ENCODE data around the gene SMG6. TPM values are rescaled to one million over a fixed set of nuclear protein-coding genes. Genes with fewer than 3 reads are reported as not detected.
"Not testable (repeated sequence)": the region's sequence is repeated elsewhere in the genome, so short reads cannot be mapped to it uniquely, and the experiment has no call there.

SMG6 gene
- total RNA-seq, 2 experiments from 2014 or later = 39.3 to 39.7 TPM

DNA sequence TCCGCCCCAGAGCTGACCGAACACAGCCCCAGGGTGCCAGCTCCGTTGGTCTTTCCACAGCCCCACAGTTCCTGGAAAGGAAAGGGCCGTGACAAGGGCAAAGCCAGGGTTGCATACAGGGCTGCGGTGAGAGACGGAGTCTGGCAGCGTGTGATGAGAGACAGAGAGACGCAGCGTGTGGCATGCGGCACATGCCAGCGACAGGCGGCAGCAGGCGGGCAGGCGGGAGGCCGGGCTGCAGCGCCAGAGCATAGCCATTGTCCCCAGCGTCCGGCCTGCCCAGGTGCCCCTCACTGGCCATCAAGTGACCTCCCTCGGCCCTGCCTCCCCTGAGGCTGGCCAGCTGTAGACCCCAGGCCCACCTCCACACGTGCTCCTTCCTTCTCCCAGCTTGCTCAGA is 287.1 kb downstream of the SMG6 start:
- Mint-ChIP-seq H3K36me3 (ENCODE audit: low read depth) (no peaks in the 10 kb centered on the region), H3K4me1 (ENCODE audit: low read depth) (no peaks in the 10 kb centered on the region), H3K27me3 (peaks cover 33% of the 10 kb centered on the region), H3K4me3 (no peak overlapping the region), H3K27ac (no peak overlapping the region), H3K9me3 (no peaks in the 10 kb centered on the region)
- H3K27ac ChIP-seq (ENCODE audit: low read depth in 1 of 2, low read length in 2 of 2) = no peak overlapping the region
- CTCF ChIA-PET = no interaction called here
- TF ChIP-seq, protein P1, sequence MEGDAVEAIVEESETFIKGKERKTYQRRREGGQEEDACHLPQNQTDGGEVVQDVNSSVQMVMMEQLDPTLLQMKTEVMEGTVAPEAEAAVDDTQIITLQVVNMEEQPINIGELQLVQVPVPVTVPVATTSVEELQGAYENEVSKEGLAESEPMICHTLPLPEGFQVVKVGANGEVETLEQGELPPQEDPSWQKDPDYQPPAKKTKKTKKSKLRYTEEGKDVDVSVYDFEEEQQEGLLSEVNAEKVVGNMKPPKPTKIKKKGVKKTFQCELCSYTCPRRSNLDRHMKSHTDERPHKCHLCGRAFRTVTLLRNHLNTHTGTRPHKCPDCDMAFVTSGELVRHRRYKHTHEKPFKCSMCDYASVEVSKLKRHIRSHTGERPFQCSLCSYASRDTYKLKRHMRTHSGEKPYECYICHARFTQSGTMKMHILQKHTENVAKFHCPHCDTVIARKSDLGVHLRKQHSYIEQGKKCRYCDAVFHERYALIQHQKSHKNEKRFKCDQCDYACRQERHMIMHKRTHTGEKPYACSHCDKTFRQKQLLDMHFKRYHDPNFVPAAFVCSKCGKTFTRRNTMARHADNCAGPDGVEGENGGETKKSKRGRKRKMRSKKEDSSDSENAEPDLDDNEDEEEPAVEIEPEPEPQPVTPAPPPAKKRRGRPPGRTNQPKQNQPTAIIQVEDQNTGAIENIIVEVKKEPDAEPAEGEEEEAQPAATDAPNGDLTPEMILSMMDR (IDR thresholded peaks at IDR 0.05) = no peak
- H3K36me3 ChIP-seq (ENCODE audit: insufficient read depth, low read length) = no peaks in the 10 kb centered on the region
- no peaks in the 10 kb centered on the region for H3K9me3 ChIP-seq (ENCODE audit: control insufficient read depth in 1 of 2, insufficient read depth in 1 of 2, low read length in 2 of 2)
- ATAC-seq (ENCODE audit: poor library complexity) (no peak), DNase-seq (no peak)
- intact Hi-C loops (cut with DNase I, micrococcal nuclease) = no loop called here
- POLR2A ChIA-PET = no interaction called here
- peaks cover 4% of the 10 kb centered on the region for H3K4me1 ChIP-seq (ENCODE audit: insufficient read depth, low read length)
- no peak overlapping the region for H3K4me3 ChIP-seq (ENCODE audit: low read length)
- peaks cover 0 to 16% of the 10 kb centered on the region in 2 experiments for H3K27me3 ChIP-seq (ENCODE audit: control insufficient read depth in 1 of 2, insufficient read depth in 2 of 2, low read length in 2 of 2)

DNA sequence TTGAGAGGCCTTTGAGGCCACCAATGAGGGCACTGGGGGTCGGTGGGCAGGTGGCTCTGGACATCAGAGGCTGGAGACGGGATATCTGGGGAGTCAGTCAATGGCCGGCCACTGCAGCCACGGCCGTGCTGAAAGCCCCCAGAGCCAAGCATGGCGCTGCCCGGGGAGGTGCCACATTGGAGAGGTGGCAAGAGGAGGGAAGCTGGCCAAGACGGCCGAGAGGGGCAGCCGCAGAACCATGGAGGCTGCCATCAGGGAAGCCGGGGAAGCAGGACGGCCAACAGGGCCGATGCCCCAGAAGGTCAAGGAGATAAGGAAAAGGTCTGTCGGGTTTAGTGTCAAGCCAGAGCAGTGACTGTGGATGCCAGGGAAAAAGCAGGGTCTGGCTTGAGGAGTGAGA is 288.3 kb downstream of the SMG6 start:
- intact Hi-C loops (cut with DNase I, micrococcal nuclease) = no loop called here
- no peaks in the 10 kb centered on the region for H3K4me1 Mint-ChIP-seq (ENCODE audit: low read depth)
- H3K4me1 ChIP-seq (ENCODE audit: insufficient read depth, low read length) = no peaks in the 10 kb centered on the region
- CTCF ChIA-PET = no interaction called here
- no peak for DNase-seq
- no peaks in the 10 kb centered on the region for H3K9me3 Mint-ChIP-seq
- H3K4me3 ChIP-seq (ENCODE audit: low read length) = no peak overlapping the region
- no peaks in the 10 kb centered on the region for H3K9me3 ChIP-seq (ENCODE audit: control insufficient read depth in 1 of 2, insufficient read depth in 1 of 2, low read length in 2 of 2)
- no peak overlapping the region for H3K4me3 Mint-ChIP-seq
- POLR2A ChIA-PET = no interaction called here
- H3K27ac Mint-ChIP-seq = no peak overlapping the region
- no peak overlapping the region for H3K27ac ChIP-seq (ENCODE audit: low read depth in 1 of 2, low read length in 2 of 2)
- ATAC-seq (ENCODE audit: poor library complexity) = no peak
- H3K27me3 Mint-ChIP-seq = peaks cover 33% of the 10 kb centered on the region
- no peaks in the 10 kb centered on the region for H3K36me3 Mint-ChIP-seq (ENCODE audit: low read depth)
- H3K36me3 ChIP-seq (ENCODE audit: insufficient read depth, low read length) = no peaks in the 10 kb centered on the region
- H3K27me3 ChIP-seq (ENCODE audit: control insufficient read depth in 1 of 2, insufficient read depth in 2 of 2, low read length in 2 of 2) = peaks cover 0 to 19% of the 10 kb centered on the region in 2 experiments
- TF ChIP-seq, protein P1 (IDR thresholded peaks at IDR 0.05) = no peak

DNA sequence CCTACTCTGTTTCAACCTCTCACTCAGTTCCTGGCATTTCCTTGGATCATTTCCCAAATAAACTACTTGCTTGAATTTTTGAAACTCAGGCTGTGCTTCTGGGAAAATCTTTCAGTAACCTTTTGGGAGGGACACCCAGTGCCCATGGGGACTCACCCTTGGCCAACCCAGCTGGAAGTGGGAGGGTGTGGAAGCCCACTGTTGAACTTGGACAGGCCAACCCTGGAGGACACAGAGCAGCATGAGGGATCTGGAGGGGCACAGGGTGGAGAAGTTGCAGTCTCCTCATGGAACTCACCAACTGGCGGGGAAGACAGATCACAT is 289.6 kb downstream of the SMG6 start:
- Histone ChIP-seq H3K27me3 (ENCODE audit: control insufficient read depth in 1 of 2, insufficient read depth in 2 of 2, low read length in 2 of 2) (peaks cover 0 to 15% of the 10 kb centered on the region in 2 experiments), H3K4me3 (ENCODE audit: low read length) (no peak overlapping the region), H3K4me1 (ENCODE audit: insufficient read depth, low read length) (no peaks in the 10 kb centered on the region), H3K27ac (ENCODE audit: low read depth in 1 of 2, low read length in 2 of 2) (no peak overlapping the region), H3K9me3 (ENCODE audit: control insufficient read depth in 1 of 2, insufficient read depth in 1 of 2, low read length in 2 of 2) (no peaks in the 10 kb centered on the region), H3K36me3 (ENCODE audit: insufficient read depth, low read length) (no peaks in the 10 kb centered on the region)
- H3K4me3 Mint-ChIP-seq = no peak overlapping the region
- ChIA-PET POLR2A (no interaction called here), CTCF (no interaction called here)
- H3K9me3 Mint-ChIP-seq = no peaks in the 10 kb centered on the region
- DNase-seq (no peak), ATAC-seq (ENCODE audit: poor library complexity) (no peak)
- H3K27me3 Mint-ChIP-seq = peaks cover 27% of the 10 kb centered on the region
- H3K4me1 Mint-ChIP-seq (ENCODE audit: low read depth) = no peaks in the 10 kb centered on the region
- no peaks in the 10 kb centered on the region for H3K36me3 Mint-ChIP-seq (ENCODE audit: low read depth)
- H3K27ac Mint-ChIP-seq = no peak overlapping the region
- TF ChIP-seq, protein P1 (IDR thresholded peaks at IDR 0.05) = no peak
- intact Hi-C loops (cut with DNase I, micrococcal nuclease) = no loop called here

DNA sequence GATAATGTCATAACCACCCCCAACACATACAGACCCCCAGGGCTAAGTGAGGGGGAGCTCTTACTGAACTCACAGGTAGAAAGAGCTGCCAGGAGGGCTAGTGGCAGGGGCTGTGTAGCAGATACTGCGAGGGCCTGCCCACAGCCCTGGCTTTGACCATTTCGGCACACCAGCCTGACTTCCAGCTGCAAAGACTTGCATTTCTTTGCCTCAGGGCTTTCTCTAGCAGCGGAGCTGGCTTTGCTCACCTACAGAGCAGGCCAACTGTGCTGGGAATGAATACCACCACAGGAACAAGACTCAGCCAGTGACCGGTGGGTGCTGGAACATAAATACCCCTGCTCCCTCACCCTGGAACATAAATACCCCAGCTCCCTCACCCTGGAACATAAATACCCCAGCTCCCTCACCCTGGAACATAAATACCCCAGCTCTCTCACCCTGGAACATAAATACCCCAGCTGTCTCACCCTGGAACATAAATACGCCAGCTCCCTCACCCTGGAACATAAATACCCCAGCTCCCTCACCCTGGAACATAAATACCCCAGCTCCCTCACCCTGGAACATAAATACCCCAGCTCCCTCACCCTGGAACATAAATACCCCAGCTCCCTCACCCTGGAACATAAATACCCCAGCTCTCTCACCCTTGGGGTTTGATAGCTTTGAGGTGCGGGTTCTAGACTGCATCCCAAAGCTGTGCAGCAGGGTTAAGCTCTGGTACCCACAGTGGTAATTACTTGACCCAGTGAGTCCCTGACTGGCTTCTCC is 290.2 kb downstream of the SMG6 start:
- H3K9me3 Mint-ChIP-seq; H3K4me1 ChIP-seq (ENCODE audit: insufficient read depth, low read length); POLR2A ChIA-PET; H3K36me3 Mint-ChIP-seq (ENCODE audit: low read depth); H3K4me3 ChIP-seq (ENCODE audit: low read length); H3K27ac Mint-ChIP-seq; ATAC-seq (ENCODE audit: poor library complexity); H3K4me3 Mint-ChIP-seq; H3K4me1 Mint-ChIP-seq (ENCODE audit: low read depth); H3K27ac ChIP-seq (ENCODE audit: low read depth in 1 of 2, low read length in 2 of 2); CTCF ChIA-PET; H3K9me3 ChIP-seq (ENCODE audit: control insufficient read depth in 1 of 2, insufficient read depth in 1 of 2, low read length in 2 of 2); H3K36me3 ChIP-seq (ENCODE audit: insufficient read depth, low read length); DNase-seq; intact Hi-C loops (cut with DNase I, micrococcal nuclease): not testable (repeated sequence)
- peaks cover 26% of the 10 kb centered on the region for H3K27me3 Mint-ChIP-seq
- H3K27me3 ChIP-seq (ENCODE audit: control insufficient read depth in 1 of 2, insufficient read depth in 2 of 2, low read length in 2 of 2) = peaks cover 0 to 14% of the 10 kb centered on the region in 2 experiments

All from CD4-positive, alpha-beta T cell (primary cell).